NCI-H146 treated with DMSO at 0.1 percent for 48 hours (cell line): Measurements from ENCODE around the gene HMG20B.
"Not testable (repeated sequence)": the region's sequence is repeated elsewhere in the genome, so short reads cannot be mapped to it uniquely, and the experiment has no call there.

Source experiments
- DNase-seq: peaks from one replicate; lab custom pipeline; 2025; ENCODE audit not compliant: unreplicated experiment; lab: John Stamatoyannopoulos, UW

The HMG20B gene

GRCh38 chr19:3580156-3580934 is 7.6 kb downstream of the HMG20B start:
- DNase-seq = no peak

GRCh38 chr19:3581792-3582191 is 9.0 kb downstream of the HMG20B start:
- not testable (repeated sequence) for DNase-seq

GRCh38 chr19:3584036-3584802 is 11.5 kb downstream of the HMG20B start:
- DNase-seq = not testable (repeated sequence)

GRCh38 chr19:3585301-3586126 is 12.8 kb downstream of the HMG20B start, which contains the start of gene GIPC3:
Gene GIPC3 (plus strand): TSS chr19:3585478. CDS start chr19:3585598, 120 bp downstream.
- DNase-seq = no peak

GRCh38 chr19:3586127-3586626 is 13.4 kb downstream of the HMG20B start:
- no peak for DNase-seq

GRCh38 chr19:3586707-3587346 is 14.1 kb downstream of the HMG20B start:
- DNase-seq = no peak

- DNase-seq = no peak
These were observed 16.7 kb downstream of the HMG20B start for GRCh38 chr19:3589439-3589838.

- no peak for DNase-seq
These were observed 17.2 kb downstream of the HMG20B start for GRCh38 chr19:3589949-3590348.

GRCh38 chr19:3590991-3591659 is 18.4 kb downstream of the HMG20B start:
- DNase-seq = no peak

- DNase-seq = no peak
These were observed 19.3 kb downstream of the HMG20B start for GRCh38 chr19:3591876-3592613.

- no peak for DNase-seq
These were observed 20.4 kb downstream of the HMG20B start for GRCh38 chr19:3593156-3593555.

GRCh38 chr19:3595521-3596061 is 22.8 kb downstream of the HMG20B start:
- DNase-seq = no peak

- no peak for DNase-seq
These were observed 27.0 kb downstream of the HMG20B start for GRCh38 chr19:3599776-3600187.

- no peak for DNase-seq
These were observed 28.3 kb downstream of the HMG20B start for GRCh38 chr19:3601021-3601420.

GRCh38 chr19:3603121-3603811 is 30.5 kb downstream of the HMG20B start:
- no peak for DNase-seq

GRCh38 chr19:3604227-3604986 is 31.7 kb downstream of the HMG20B start:
- no peak for DNase-seq

GRCh38 chr19:3604987-3605343 is 32.2 kb downstream of the HMG20B start:
- DNase-seq = no peak

- DNase-seq = no peak
These were observed 32.6 kb downstream of the HMG20B start for GRCh38 chr19:3605361-3605760.
